Stimulated activated naive B cell treated with anti-CD40 and anti-IgM and Interleukin-4, amounts not matched to agents 10 μg/mL and 1 μg/mL and 100 μg/mL, for 72 hours (primary cell): ENCODE measurements around the gene KIF16B.

Source experiments
- ATAC-seq, 2 donors: fragments of 150-1000 bp; cut with Tn5 transposase; replicated peaks; 2 replicates each; pipeline ENCODE4 v1.10.0; 2021; ENCODE audit warnings: moderate library complexity in 1 of 2
- DNase-seq: peaks from one replicate; pipeline ENCODE4 v3.0.0; 2021
- H3K27ac Mint-ChIP-seq: one replicate; pipeline ENCODE4 v1.8.0; 2022; ENCODE audit warnings: mild to moderate bottlenecking, mixed read lengths
- H3K27me3 Mint-ChIP-seq, 2 donors: one replicate each; pipeline ENCODE4 v1.8.0; 2022; ENCODE audit warnings: mixed read lengths in 2 of 2
- H3K36me3 Mint-ChIP-seq, 2 donors: one replicate each; pipeline ENCODE4 v1.8.0; 2022; ENCODE audit warnings: mixed read lengths in 2 of 2, mild to moderate bottlenecking in 1 of 2
- H3K4me1 Mint-ChIP-seq, 2 donors: one replicate each; pipeline ENCODE4 v1.8.0; 2022; ENCODE audit warnings: mixed read lengths in 2 of 2, mild to moderate bottlenecking in 1 of 2
- H3K4me3 Mint-ChIP-seq, 2 donors: one replicate each; pipeline ENCODE4 v1.8.0; 2022; ENCODE audit warnings: mild to moderate bottlenecking in 2 of 2, mixed read lengths in 2 of 2, moderate library complexity in 1 of 2
- H3K9me3 Mint-ChIP-seq, 2 donors: one replicate each; pipeline ENCODE4 v1.8.0; 2022; ENCODE audit warnings: mixed read lengths in 2 of 2, mild to moderate bottlenecking in 1 of 2

Gene KIF16B

GRCh38 chr20:16427571-16427970 lies 145.7 kb downstream of the KIF16B start:
- ATAC-seq (no peak), DNase-seq (no peak)
- Mint-ChIP-seq H3K27me3 (no peaks in the 10 kb centered on the region), H3K4me3 (no peak overlapping the region), H3K4me1 (peaks cover 0 to 7% of the 10 kb centered on the region in 2 donors), H3K27ac (no peak overlapping the region), H3K36me3 (peaks cover 43 to 67% of the 10 kb centered on the region in 2 donors), H3K9me3 (peaks cover 0 to 8% of the 10 kb centered on the region in 2 donors)

GRCh38 chr20:16424780-16425179 lies 148.5 kb downstream of the KIF16B start:
- H3K4me3 Mint-ChIP-seq: no peak overlapping the region
- no peak overlapping the region for H3K27ac Mint-ChIP-seq
- no peaks in the 10 kb centered on the region for H3K27me3 Mint-ChIP-seq
- peaks cover 43 to 67% of the 10 kb centered on the region in 2 donors for H3K36me3 Mint-ChIP-seq
- no peak for ATAC-seq
- H3K4me1 Mint-ChIP-seq: no peaks in the 10 kb centered on the region
- DNase-seq: no peak
- H3K9me3 Mint-ChIP-seq: peaks cover 0 to 8% of the 10 kb centered on the region in 2 donors

GRCh38 chr20:16423311-16424212 lies 149.7 kb downstream of the KIF16B start:
- no peak overlapping the region for H3K27ac Mint-ChIP-seq
- no peaks in the 10 kb centered on the region for H3K27me3 Mint-ChIP-seq
- H3K4me1 Mint-ChIP-seq: no peaks in the 10 kb centered on the region
- H3K36me3 Mint-ChIP-seq: peaks cover 47 to 72% of the 10 kb centered on the region in 2 donors
- H3K9me3 Mint-ChIP-seq: peaks cover 3 to 11% of the 10 kb centered on the region in 2 donors
- DNase-seq (no peak), ATAC-seq (no peak)
- H3K4me3 Mint-ChIP-seq: no peak overlapping the region

GRCh38 chr20:16419138-16419715 lies 154.0 kb downstream of the KIF16B start:
- H3K36me3 Mint-ChIP-seq: peaks cover 19 to 68% of the 10 kb centered on the region in 2 donors
- H3K4me1 Mint-ChIP-seq: peaks cover 0 to 3% of the 10 kb centered on the region in 2 donors
- no peak overlapping the region for H3K4me3 Mint-ChIP-seq
- DNase-seq (no peak), ATAC-seq (no peak)
- peaks cover 3 to 4% of the 10 kb centered on the region in 2 donors for H3K9me3 Mint-ChIP-seq
- H3K27ac Mint-ChIP-seq: no peak overlapping the region
- no peaks in the 10 kb centered on the region for H3K27me3 Mint-ChIP-seq

GRCh38 chr20:16418616-16419015 lies 154.6 kb downstream of the KIF16B start:
- no peak overlapping the region for H3K4me3 Mint-ChIP-seq
- H3K27ac Mint-ChIP-seq: no peak overlapping the region
- H3K27me3 Mint-ChIP-seq: no peaks in the 10 kb centered on the region
- DNase-seq (no peak), ATAC-seq (no peak)
- peaks cover 3 to 4% of the 10 kb centered on the region in 2 donors for H3K9me3 Mint-ChIP-seq
- peaks cover 0 to 3% of the 10 kb centered on the region in 2 donors for H3K4me1 Mint-ChIP-seq
- H3K36me3 Mint-ChIP-seq: peaks cover 13 to 62% of the 10 kb centered on the region in 2 donors

- no peaks in the 10 kb centered on the region for H3K27me3 Mint-ChIP-seq
These were observed 156.2 kb downstream of the KIF16B start for GRCh38 chr20:16417001-16417400.

GRCh38 chr20:16415071-16416053 lies 157.9 kb downstream of the KIF16B start:
- DNase-seq: no peak
- H3K27me3 Mint-ChIP-seq: no peaks in the 10 kb centered on the region
- no peak overlapping the region for H3K27ac Mint-ChIP-seq
- peaks cover 22 to 62% of the 10 kb centered on the region in 2 donors for H3K36me3 Mint-ChIP-seq
- no peak overlapping the region for H3K4me3 Mint-ChIP-seq
- H3K9me3 Mint-ChIP-seq: peaks cover 13 to 16% of the 10 kb centered on the region in 2 donors
- ATAC-seq: no peak
- peaks cover 0 to 3% of the 10 kb centered on the region in 2 donors for H3K4me1 Mint-ChIP-seq

More at GRCh38 chr20:16417001-16417400, 156.2 kb downstream of the KIF16B start:
- Mint-ChIP-seq H3K4me3 (no peak overlapping the region), H3K9me3 (peaks cover 5 to 7% of the 10 kb centered on the region in 2 donors), H3K36me3 (peaks cover 13 to 56% of the 10 kb centered on the region in 2 donors), H3K27ac (no peak overlapping the region), H3K4me1 (peaks cover 0 to 3% of the 10 kb centered on the region in 2 donors)
- DNase-seq (no peak), ATAC-seq (no peak)

GRCh38 chr20:16412906-16413305 lies 160.3 kb downstream of the KIF16B start:
- H3K36me3 Mint-ChIP-seq: peaks cover 22 to 53% of the 10 kb centered on the region in 2 donors
- H3K4me1 Mint-ChIP-seq: peaks cover 0 to 3% of the 10 kb centered on the region in 2 donors
- H3K27me3 Mint-ChIP-seq: no peaks in the 10 kb centered on the region
- H3K9me3 Mint-ChIP-seq: peaks cover 13 to 19% of the 10 kb centered on the region in 2 donors
- ATAC-seq (no peak), DNase-seq (no peak)
- H3K4me3 Mint-ChIP-seq: no peak overlapping the region
- H3K27ac Mint-ChIP-seq: no peak overlapping the region

GRCh38 chr20:16411361-16411760 lies 161.9 kb downstream of the KIF16B start:
- DNase-seq (no peak), ATAC-seq (no peak)
- Mint-ChIP-seq H3K27me3 (no peaks in the 10 kb centered on the region), H3K4me3 (no peak overlapping the region), H3K9me3 (peaks cover 13 to 19% of the 10 kb centered on the region in 2 donors), H3K36me3 (peaks cover 20 to 48% of the 10 kb centered on the region in 2 donors), H3K4me1 (peaks cover 0 to 3% of the 10 kb centered on the region in 2 donors), H3K27ac (no peak overlapping the region)

GRCh38 chr20:16410626-16411025 lies 162.6 kb downstream of the KIF16B start:
- DNase-seq (no peak), ATAC-seq (no peak)
- H3K9me3 Mint-ChIP-seq: peaks cover 13 to 19% of the 10 kb centered on the region in 2 donors
- no peaks in the 10 kb centered on the region for H3K27me3 Mint-ChIP-seq
- H3K4me3 Mint-ChIP-seq: no peak overlapping the region
- H3K27ac Mint-ChIP-seq: no peak overlapping the region
- H3K4me1 Mint-ChIP-seq: peaks cover 0 to 3% of the 10 kb centered on the region in 2 donors
- peaks cover 20 to 52% of the 10 kb centered on the region in 2 donors for H3K36me3 Mint-ChIP-seq

- no peaks in the 10 kb centered on the region for H3K4me1 Mint-ChIP-seq
- DNase-seq (no peak), ATAC-seq (no peak)
- no peaks in the 10 kb centered on the region for H3K27me3 Mint-ChIP-seq
- no peak overlapping the region for H3K4me3 Mint-ChIP-seq
- H3K27ac Mint-ChIP-seq: no peak overlapping the region
- H3K9me3 Mint-ChIP-seq: peaks cover 13 to 19% of the 10 kb centered on the region in 2 donors
- H3K36me3 Mint-ChIP-seq: peaks cover 25 to 52% of the 10 kb centered on the region in 2 donors
These were observed 164.3 kb downstream of the KIF16B start for GRCh38 chr20:16408981-16409380.

- H3K4me1 Mint-ChIP-seq: peaks cover 0 to 5% of the 10 kb centered on the region in 2 donors
- no peaks in the 10 kb centered on the region for H3K27me3 Mint-ChIP-seq
- DNase-seq (no peak), ATAC-seq (no peak)
- peaks cover 25 to 52% of the 10 kb centered on the region in 2 donors for H3K36me3 Mint-ChIP-seq
- peaks cover 13 to 19% of the 10 kb centered on the region in 2 donors for H3K9me3 Mint-ChIP-seq
- no peak overlapping the region for H3K27ac Mint-ChIP-seq
- H3K4me3 Mint-ChIP-seq: no peak overlapping the region
These were observed 165.8 kb downstream of the KIF16B start for GRCh38 chr20:16407251-16408067.

- Mint-ChIP-seq H3K4me1 (peaks cover 6 to 14% of the 10 kb centered on the region in 2 donors), H3K9me3 (peaks cover 3 to 7% of the 10 kb centered on the region in 2 donors), H3K36me3 (peaks cover 13 to 49% of the 10 kb centered on the region in 2 donors), H3K4me3 (no peak overlapping the region), H3K27me3 (no peaks in the 10 kb centered on the region), H3K27ac (no peak overlapping the region)
- no peak for DNase-seq
- no peak for ATAC-seq
These were observed 168.0 kb downstream of the KIF16B start for GRCh38 chr20:16405254-16405653.
